MM.1S (cell line): ENCODE data around the gene SLC9A5.

Source experiments
- DNase-seq: peaks from one replicate; pipeline ENCODE4 v3.0.0-alpha.2; 2015
- H2AFZ ChIP-seq: fragments of 300-600 bp; sonication (generic); 2 replicates; pipeline ENCODE4 v1.6.0; 2016; ENCODE audit warnings: antibody characterized with exemption, low read length
- H3F3A ChIP-seq: fragments of 300-600 bp; sonication (generic); 2 replicates; pipeline ENCODE4 v1.6.1; 2016; ENCODE audit warnings: mild to moderate bottlenecking, antibody characterized with exemption, low read length, moderate library complexity, mixed read lengths; ENCODE audit not compliant: insufficient read depth
- H3K27ac ChIP-seq: fragments of 300-600 bp; sonication (generic); 2 replicates; pipeline ENCODE4 v1.5.1; 2016; ENCODE audit warnings: mild to moderate bottlenecking, low read length
- H3K27me3 ChIP-seq: fragments of 300-600 bp; sonication (generic); replicated peaks from 2 replicates; pipeline ENCODE4 v1.6.0; 2016; ENCODE audit warnings: low read length; ENCODE audit not compliant: insufficient read depth
- H3K36me3 ChIP-seq: fragments of 300-600 bp; sonication (generic); replicated peaks from 2 replicates; pipeline ENCODE4 v1.6.1; 2016; ENCODE audit warnings: mild to moderate bottlenecking, low read length, mixed read lengths; ENCODE audit not compliant: insufficient read depth
- H3K4me1 ChIP-seq: fragments of 300-600 bp; sonication (generic); 2 replicates; pipeline ENCODE4 v1.6.1; 2016; ENCODE audit warnings: low read length, mixed read lengths
- H3K4me2 ChIP-seq: fragments of 300-600 bp; sonication (generic); 2 replicates; pipeline ENCODE4 v1.6.0; 2016; ENCODE audit warnings: low read depth, low read length
- H3K4me3 ChIP-seq: fragments of 300-600 bp; sonication (generic); 2 replicates; pipeline ENCODE4 v1.5.1; 2016; ENCODE audit warnings: low read length, mixed read lengths
- H3K79me2 ChIP-seq: fragments of 300-600 bp; sonication (generic); 2 replicates; pipeline ENCODE4 v1.6.1; 2016; ENCODE audit warnings: mixed run types, low read length, mixed read lengths
- H3K9ac ChIP-seq: fragments of 300-600 bp; sonication (generic); 2 replicates; pipeline ENCODE4 v1.6.1; 2016; ENCODE audit warnings: low read length, mixed read lengths
- H3K9me2 ChIP-seq: fragments of 300-600 bp; sonication (generic); replicated peaks from 2 replicates; pipeline ENCODE4 v1.6.1; 2016; ENCODE audit warnings: mild to moderate bottlenecking, low read length, mixed read lengths; ENCODE audit not compliant: insufficient read depth
- H3K9me3 ChIP-seq: fragments of 300-600 bp; sonication (generic); replicated peaks from 2 replicates; pipeline ENCODE4 v1.6.1; 2016; ENCODE audit warnings: mild to moderate bottlenecking, low read length, mixed read lengths; ENCODE audit not compliant: insufficient read depth
- H4K20me1 ChIP-seq: fragments of 300-600 bp; sonication (generic); 2 replicates; pipeline ENCODE4 v1.6.1; 2016; ENCODE audit warnings: mild to moderate bottlenecking, low read length, moderate library complexity, mixed read lengths; ENCODE audit not compliant: insufficient read depth
- CTCF ChIP-seq: fragments of 300-600 bp; sonication (generic); IDR thresholded peaks from 2 replicates; pipeline ENCODE4 v1.5.1; 2016; ENCODE audit warnings: antibody characterized with exemption, low read length, mixed read lengths
- EZH2 ChIP-seq: fragments of 300-600 bp; sonication (generic); optimal IDR thresholded peaks from 2 replicates; pipeline ENCODE3; 2017; ENCODE audit warnings: low read depth, mild to moderate bottlenecking, antibody characterized with exemption, low read length, mixed read lengths
- EZH2phosphoT487 ChIP-seq: fragments of 300-600 bp; sonication (generic); IDR thresholded peaks from 2 replicates; pipeline ENCODE4 v1.6.1; 2018; ENCODE audit warnings: antibody characterized with exemption, low read length

The SLC9A5 gene

GRCh38 chr16:67211674-67212073, 37.1 kb upstream of the SLC9A5 start:
- Histone ChIP-seq H3K9ac (no peak overlapping the region), H3K27me3 (no peaks in the 10 kb centered on the region; the same call in 1 of the 2 replicates), H4K20me1 (no peaks in the 10 kb centered on the region), H3K27ac (no peak overlapping the region), H3K4me1 (no peaks in the 10 kb centered on the region), H3K4me2 (no peak overlapping the region), H2AFZ (no peak overlapping the region), H3K9me3 (no peaks in the 10 kb centered on the region), H3K9me2 (no peaks in the 10 kb centered on the region), H3F3A (no peaks in the 10 kb centered on the region), H3K4me3 (no peak overlapping the region), H3K79me2 (no peaks in the 10 kb centered on the region), H3K36me3 (no peaks in the 10 kb centered on the region)
- no peak for TF ChIP-seq CTCF
- TF ChIP-seq EZH2phosphoT487 = no peak
- no peak for TF ChIP-seq EZH2
- no peak for DNase-seq

- Histone ChIP-seq H4K20me1 (no peaks in the 10 kb centered on the region), H3K27ac (no peak overlapping the region), H3F3A (no peaks in the 10 kb centered on the region), H3K9me2 (no peaks in the 10 kb centered on the region), H3K4me1 (no peaks in the 10 kb centered on the region), H3K79me2 (no peaks in the 10 kb centered on the region), H3K4me2 (no peak overlapping the region), H3K9ac (no peak overlapping the region), H3K9me3 (no peaks in the 10 kb centered on the region), H3K27me3 (no peaks in the 10 kb centered on the region; the same call in 1 of the 2 replicates), H3K36me3 (no peaks in the 10 kb centered on the region), H2AFZ (no peak overlapping the region), H3K4me3 (no peak overlapping the region)
- TF ChIP-seq EZH2 = no peak
- TF ChIP-seq CTCF = no peak
- no peak for DNase-seq
Observed at GRCh38 chr16:67212766-67213165, 36.0 kb upstream of the SLC9A5 start.

GRCh38 chr16:67213197-67214019, 35.4 kb upstream of the SLC9A5 start:
- Histone ChIP-seq H3K4me3 (no peak overlapping the region), H4K20me1 (no peaks in the 10 kb centered on the region), H3K4me1 (no peaks in the 10 kb centered on the region), H3K27me3 (no peaks in the 10 kb centered on the region; the same call in 1 of the 2 replicates), H3K79me2 (no peaks in the 10 kb centered on the region), H3K9me3 (no peaks in the 10 kb centered on the region), H3K4me2 (no peak overlapping the region), H3F3A (no peaks in the 10 kb centered on the region), H2AFZ (no peak overlapping the region), H3K36me3 (no peaks in the 10 kb centered on the region), H3K9me2 (no peaks in the 10 kb centered on the region), H3K9ac (no peak overlapping the region), H3K27ac (no peak overlapping the region)
- DNase-seq = no peak
- TF ChIP-seq EZH2phosphoT487 (no peak), EZH2 (no peak), CTCF (no peak)
